Ascending aorta (tissue), 2 donors: ENCODE results near the gene PCDHGB1. TPM values are rescaled to one million over a fixed set of nuclear protein-coding genes. Genes with fewer than 3 reads are reported as not detected.

ENCODE experiments used
- DNase-seq, 2 donors: peaks; one replicate each; pipeline ENCODE4 v3.0.0-alpha.2; 2019; ENCODE audit warnings: low spot score in 2 of 2
- H3K27ac ChIP-seq, 2 donors: fragments of 200-600 bp; sonication (generic); one replicate each; pipeline ENCODE4 v1.5.1; 2016 to 2017; ENCODE audit warnings: mild to moderate bottlenecking in 1 of 2
- H3K27me3 ChIP-seq: fragments of 200-600 bp; sonication (generic); one replicate; pipeline ENCODE4 v1.5.1; 2017
- H3K36me3 ChIP-seq, 2 donors: fragments of 200-600 bp; sonication (generic); one replicate each; pipeline ENCODE4 v1.5.1; 2016
- H3K4me1 ChIP-seq, 2 donors: fragments of 200-600 bp; sonication (generic); one replicate each; pipeline ENCODE4 v1.5.1; 2016 to 2017; ENCODE audit warnings: mild to moderate bottlenecking in 1 of 2
- H3K4me3 ChIP-seq, 2 donors: fragments of 200-600 bp; sonication (generic); one replicate each; pipeline ENCODE4 v1.5.1; 2016 to 2017; ENCODE audit warnings: mild to moderate bottlenecking in 1 of 2
- H3K9me3 ChIP-seq, 2 donors: fragments of 200-600 bp; sonication (generic); one replicate each; pipeline ENCODE4 v1.5.1; 2016
- CTCF ChIP-seq, 3 experiments: fragments of 200-600 bp in 2 of 3; fragments of 450-650 bp in 1 of 3; sonication (generic) in 2 of 3; IDR thresholded peaks; one replicate each; pipeline ENCODE4 v1.5.1; 2016 to 2019; ENCODE audit warnings: antibody characterized with exemption in 3 of 3, mild to moderate bottlenecking in 1 of 3, moderate library complexity in 1 of 3
- intact Hi-C: fragments of 100-400 bp; cut with DNase I; formaldehyde crosslinking; loops from one replicate; pipeline ENCODE4 v1.15.1; 2023
- total RNA-seq: library from RNA; depleted of rRNA; stranded (reverse); fragments of >200 nt; gene quantifications from one replicate; pipeline ENCODE4 v1.1.0, GENCODE V29; 2016

The PCDHGB1 gene
- total RNA-seq, 1 donor from 2014 or later, result 1.8 TPM

DNA sequence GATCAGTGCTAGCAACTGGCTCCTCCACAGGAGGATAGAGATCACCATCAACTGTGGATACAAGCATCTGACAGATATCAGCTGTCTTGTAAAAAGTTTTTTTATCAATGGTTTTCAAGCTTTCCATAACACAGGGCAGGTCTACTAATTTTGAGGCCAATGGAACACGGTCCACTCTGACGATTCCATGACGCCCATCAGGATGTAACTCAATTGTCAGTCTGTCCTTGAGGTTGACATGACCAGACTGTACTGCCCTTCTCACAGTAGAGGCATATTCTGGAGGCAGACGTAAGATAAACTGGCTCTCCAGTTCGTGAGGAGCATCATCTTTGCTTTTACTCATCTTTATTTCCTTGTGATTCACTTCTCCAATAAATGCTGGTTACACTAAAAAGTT is 30.2 kb upstream of the PCDHGB1 start:
- H3K9me3 ChIP-seq, result peaks cover 53 to 85% of the 10 kb centered on the region in 2 donors
- H3K27ac ChIP-seq, result peak overlapping the region; percentile 93 to 99
- TF ChIP-seq CTCF (IDR thresholded peaks at IDR 0.05), result no peak
- DNase-seq, result no peak
- peaks cover 12 to 45% of the 10 kb centered on the region in 2 donors for H3K36me3 ChIP-seq
- no peaks in the 10 kb centered on the region for H3K27me3 ChIP-seq
- intact Hi-C loops, result loop anchor here (1.0 to 10.0 kb wide), 4 partner anchors 203 to 605 kb away; no protein-coding TSS in a partner anchor
- peak overlapping the region; percentile 76 to 92 for H3K4me3 ChIP-seq
- H3K4me1 ChIP-seq, result peaks cover 0 to 4% of the 10 kb centered on the region in 2 donors

- Histone ChIP-seq H3K4me1 (peaks cover 0 to 4% of the 10 kb centered on the region in 2 donors), H3K27ac (peak within 1 kb of the TSS; percentile 93 to 99), H3K9me3 (peaks cover 48 to 84% of the 10 kb centered on the region in 2 donors), H3K36me3 (peaks cover 12 to 43% of the 10 kb centered on the region in 2 donors), H3K4me3 (peak within 1 kb of the TSS; percentile 76 to 92), H3K27me3 (no peaks in the 10 kb centered on the region)
- peak; percentile 47 to 91 for DNase-seq
- TF ChIP-seq CTCF (IDR thresholded peaks at IDR 0.05), result peak; percentile 61 to 86 (median 86)
- intact Hi-C loops, result loop anchor here (1.0 to 10.0 kb wide), 4 partner anchors 202 to 606 kb away; no protein-coding TSS in a partner anchor
Observed at GRCh38 chr5:141320225-141321169, 29.4 kb upstream of the PCDHGB1 start, which contains the start of gene TAF7. TAF7 (minus strand) TSS chr5:141320784; CDS start chr5:141320044, 740 bp downstream.

GRCh38 chr5:141322261-141322660 is 27.6 kb upstream of the PCDHGB1 start:
- intact Hi-C loops, result loop anchor here (5.0 to 10.0 kb wide), 2 partner anchors 200 to 607 kb away; no protein-coding TSS in a partner anchor
- Histone ChIP-seq H3K9me3 (peaks cover 30 to 71% of the 10 kb centered on the region in 2 donors), H3K4me1 (peaks cover 0 to 4% of the 10 kb centered on the region in 2 donors), H3K4me3 (no peak overlapping the region), H3K36me3 (peaks cover 8 to 25% of the 10 kb centered on the region in 2 donors), H3K27me3 (no peaks in the 10 kb centered on the region), H3K27ac (no peak overlapping the region)
- no peak for TF ChIP-seq CTCF (IDR thresholded peaks at IDR 0.05)
- DNase-seq, result no peak

DNA sequence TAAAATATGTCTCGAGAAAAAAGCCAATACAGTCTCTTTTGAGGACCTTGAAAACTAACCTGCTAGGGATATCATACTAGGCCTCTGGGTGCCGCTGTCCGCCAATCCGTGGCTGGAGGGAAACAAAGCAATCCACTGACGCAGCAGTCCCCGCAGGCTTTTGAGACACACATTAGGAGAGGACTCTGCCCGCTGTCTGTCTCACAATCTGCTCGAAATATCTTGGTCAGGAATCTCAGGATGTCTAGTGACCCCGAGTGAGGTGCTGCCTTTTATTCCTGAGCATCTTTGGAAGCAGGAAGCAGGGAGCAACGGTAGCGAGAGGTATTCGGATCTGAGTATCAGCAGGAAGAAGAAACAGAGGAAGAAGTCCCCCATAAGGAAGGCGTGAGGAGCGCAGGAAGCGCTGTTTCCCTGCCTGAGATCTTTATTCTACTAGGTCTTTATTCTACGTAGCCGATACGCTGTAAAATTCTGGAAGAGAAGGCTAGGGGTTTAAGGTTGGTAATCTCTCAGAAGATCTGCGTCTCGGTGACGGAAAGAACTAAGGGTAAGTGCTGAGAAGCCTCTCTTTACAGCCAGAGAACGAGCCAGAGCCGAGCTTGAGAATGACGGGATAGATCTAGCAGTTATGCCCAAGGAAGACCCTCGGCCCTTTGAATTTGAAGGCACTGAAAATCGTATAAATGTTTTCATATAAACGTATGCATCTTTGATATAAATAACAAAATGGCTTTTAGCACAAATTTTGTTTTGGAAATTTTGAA is 23.6 kb upstream of the PCDHGB1 start:
- DNase-seq, result peak in 1 of 2 donors; percentile 73
- Histone ChIP-seq H3K27ac (peak overlapping the region in 1 of 2 donors; percentile 48), H3K4me3 (peak overlapping the region; percentile 27 to 54)

More for the DNA sequence above, 23.6 kb upstream of the PCDHGB1 start:
- Histone ChIP-seq H3K9me3 (peaks cover 31 to 78% of the 10 kb centered on the region in 2 donors), H3K27me3 (no peaks in the 10 kb centered on the region), H3K36me3 (no peaks in the 10 kb centered on the region), H3K4me1 (peaks cover 0 to 2% of the 10 kb centered on the region in 2 donors)
- peak in 2 of 3 experiments; percentile 21 to 50 for TF ChIP-seq CTCF (IDR thresholded peaks at IDR 0.05)
- intact Hi-C loops, result loop anchor here (10.0 kb wide), 1 partner anchor 611 kb away; no protein-coding TSS in a partner anchor
